Neuronal stem cell (in vitro differentiated cells): Measurements from ENCODE around the gene RASA3.
A peak's percentile ranks its signal among the peaks of the same experiment; 100 is the strongest.

ENCODE experiments used
- DNase-seq: peaks from one replicate; pipeline ENCODE4 v3.0.0-alpha.2; 2013; ENCODE audit warnings: low spot score
- H2AFZ ChIP-seq: one replicate; pipeline ENCODE4 v1.6.1; 2013; ENCODE audit warnings: mild to moderate bottlenecking, low read length, inconsistent platforms
- H2AK5ac ChIP-seq: 2 replicates; pipeline ENCODE4 v1.6.1; 2013; ENCODE audit warnings: low read depth, mild to moderate bottlenecking, inconsistent platforms, low read length, moderate library complexity, mixed read lengths
- H2BK120ac ChIP-seq: 2 replicates; pipeline ENCODE4 v1.6.1; 2013; ENCODE audit warnings: low read depth, mild to moderate bottlenecking, inconsistent platforms, low read length, moderate library complexity, mixed read lengths
- H2BK12ac ChIP-seq: one replicate; pipeline ENCODE4 v1.6.1; 2013; ENCODE audit warnings: low read length, inconsistent platforms
- H2BK15ac ChIP-seq: 2 replicates; pipeline ENCODE4 v1.6.1; 2013; ENCODE audit warnings: mild to moderate bottlenecking, low read length, inconsistent platforms, mixed read lengths
- H2BK5ac ChIP-seq: one replicate; pipeline ENCODE4 v1.6.1; 2013; ENCODE audit warnings: inconsistent platforms, mild to moderate bottlenecking, low read length, moderate library complexity
- H3K14ac ChIP-seq: one replicate; pipeline ENCODE4 v1.6.1; 2013; ENCODE audit warnings: low read length, inconsistent platforms
- H3K18ac ChIP-seq: 2 replicates; pipeline ENCODE4 v1.6.1; 2013; ENCODE audit warnings: low read length, inconsistent platforms
- H3K23ac ChIP-seq: 2 replicates; pipeline ENCODE4 v1.6.1; 2013; ENCODE audit warnings: low read depth, mild to moderate bottlenecking, mixed read lengths, low read length, inconsistent platforms; ENCODE audit not compliant: poor library complexity
- H3K27ac ChIP-seq: replicated peaks from 3 replicates; pipeline ENCODE4 v1.5.1; 2013; ENCODE audit warnings: low read length, inconsistent platforms
- H3K27me3 ChIP-seq, 3 experiments: 2 replicates each; pipeline ENCODE4 v1.6.1; 2013; ENCODE audit warnings: low read length in 3 of 3, mild to moderate bottlenecking in 2 of 3, inconsistent platforms in 1 of 3, low read depth in 1 of 3, mixed read lengths in 1 of 3, moderate library complexity in 1 of 3; ENCODE audit not compliant: control insufficient read depth in 3 of 3, insufficient read depth in 3 of 3
- H3K36me3 ChIP-seq, 2 donors: replicated peaks in 1 of 2; 2 replicates each; pipeline ENCODE4 v1.6.1; 2013; ENCODE audit warnings: low read length in 2 of 2; ENCODE audit not compliant: control insufficient read depth in 2 of 2, insufficient read depth in 2 of 2
- H3K4ac ChIP-seq: 2 replicates; pipeline ENCODE4 v1.6.1; 2013; ENCODE audit warnings: inconsistent platforms, mild to moderate bottlenecking, low read length, moderate library complexity
- H3K4me1 ChIP-seq, 2 donors: 1 replicate in 1 of 2; 2 replicates in 1 of 2; pipeline ENCODE4 v1.6.1; 2013; ENCODE audit warnings: low read length in 2 of 2, low read depth in 1 of 2; ENCODE audit not compliant: control insufficient read depth in 2 of 2, insufficient read depth in 1 of 2
- H3K4me2 ChIP-seq: one replicate; pipeline ENCODE4 v1.6.1; 2013; ENCODE audit warnings: mild to moderate bottlenecking, low read length, inconsistent platforms; ENCODE audit not compliant: insufficient read depth, poor library complexity, severe bottlenecking
- H3K4me3 ChIP-seq, 2 donors: 2 replicates each; pipeline ENCODE4 v1.5.1; 2013; ENCODE audit warnings: low read length in 2 of 2, mild to moderate bottlenecking in 2 of 2, inconsistent platforms in 1 of 2, moderate library complexity in 1 of 2
- H3K79me1 ChIP-seq: one replicate; pipeline ENCODE4 v1.6.1; 2013; ENCODE audit warnings: low read depth, mild to moderate bottlenecking, inconsistent platforms, low read length, moderate library complexity
- H3K9ac ChIP-seq: one replicate; pipeline ENCODE4 v1.6.1; 2013; ENCODE audit warnings: mild to moderate bottlenecking, low read depth, low read length, inconsistent platforms; ENCODE audit not compliant: poor library complexity
- H3K9me3 ChIP-seq, 2 donors: replicated peaks in 1 of 2; 2 replicates each; pipeline versions ENCODE3 to v1.6.1; 2013; ENCODE audit warnings: low read length in 2 of 2, mild to moderate bottlenecking in 2 of 2, inconsistent platforms in 1 of 2, low read depth in 1 of 2, mixed read lengths in 1 of 2, moderate library complexity in 1 of 2; ENCODE audit not compliant: control insufficient read depth in 2 of 2, insufficient read depth in 1 of 2
- H4K8ac ChIP-seq: one replicate; pipeline ENCODE4 v1.6.1; 2013; ENCODE audit warnings: low read depth, mild to moderate bottlenecking, inconsistent platforms, low read length, moderate library complexity
- H4K91ac ChIP-seq: one replicate; pipeline ENCODE4 v1.6.1; 2013; ENCODE audit warnings: low read length, low read depth, mild to moderate bottlenecking, inconsistent platforms; ENCODE audit not compliant: poor library complexity
- WGBS, 2 donors: extraction: QIAGEN DNeasy Blood & Tissue Kit; methylation state at CpG; one replicate each; pipeline ENCODE4 v1.1.7; 2013; ENCODE audit warnings: missing lambda C conversion rate in 2 of 2, mixed read lengths in 1 of 2; ENCODE audit not compliant: insufficient read length in 2 of 2, insufficient replicate concordance in 1 of 2; ENCODE audit errors: extremely low coverage in 2 of 2; 5-methylcytosine and 5-hydroxymethylcytosine counted together

The RASA3 gene

DNA sequence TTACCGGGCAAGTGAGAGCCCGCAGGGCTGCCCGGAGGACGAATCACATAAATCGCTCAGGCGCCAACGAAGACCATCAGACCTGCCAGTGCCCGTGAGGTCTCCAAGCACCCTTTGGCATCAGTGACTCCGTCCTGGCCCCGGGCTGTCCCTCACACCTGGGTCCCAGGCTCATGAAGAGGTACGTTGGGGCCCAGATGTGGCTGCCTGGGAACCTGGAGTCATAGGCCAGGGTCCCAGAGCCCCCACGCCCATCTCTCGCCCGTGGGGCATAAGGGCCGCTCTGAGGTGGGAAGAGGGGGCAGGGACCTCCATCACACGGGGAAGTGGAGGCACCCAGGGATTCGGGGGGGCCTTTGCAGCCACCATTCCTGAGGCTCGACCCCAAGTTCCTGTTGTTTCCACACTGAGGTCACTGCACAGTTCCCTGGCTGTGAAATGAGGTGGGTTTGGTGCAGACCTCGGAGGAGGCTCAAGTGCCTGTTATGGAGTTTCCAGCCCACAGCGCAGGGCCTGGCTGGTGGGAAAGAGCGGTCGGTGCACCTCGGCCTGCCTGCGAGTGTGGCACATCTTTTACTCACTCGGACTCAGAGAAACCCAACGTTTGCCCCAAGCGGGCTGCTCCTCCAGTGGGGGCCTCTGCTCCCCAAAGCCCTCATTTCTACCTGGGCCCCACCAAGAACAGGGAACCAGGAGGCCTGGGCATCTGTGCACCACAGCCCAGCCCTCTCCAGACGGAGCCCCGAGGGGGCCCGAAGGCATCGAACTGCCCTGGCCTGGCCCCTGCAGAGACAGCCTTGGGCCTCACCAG is 122.6 kb downstream of the RASA3 start:
- H3K27me3 ChIP-seq: no peaks in the 10 kb centered on the region
- peak overlapping the region; percentile 56 for H3K14ac ChIP-seq
- no peak overlapping the region for H3K9ac ChIP-seq
- no peak overlapping the region for H3K4ac ChIP-seq
- H2BK15ac ChIP-seq: no peak overlapping the region
- no peak overlapping the region for H2BK5ac ChIP-seq
- H3K4me2 ChIP-seq: no peak overlapping the region
- peak overlapping the region; percentile 28 for H2AK5ac ChIP-seq
- peaks cover 0 to 2% of the 10 kb centered on the region in 2 donors for H3K9me3 ChIP-seq
- H2BK120ac ChIP-seq: no peak overlapping the region
- H3K36me3 ChIP-seq: peaks cover 6 to 53% of the 10 kb centered on the region in 2 donors
- no peak for DNase-seq
- no peaks in the 10 kb centered on the region for H3K79me1 ChIP-seq
- H3K18ac ChIP-seq: peak overlapping the region; percentile 64
- no peaks in the 10 kb centered on the region for H3K4me1 ChIP-seq
- no CpG with 5 or more reads among the region's 31 CpGs for WGBS, 2 donors
- H3K23ac ChIP-seq: peak overlapping the region; percentile 65
- no peak overlapping the region for H3K27ac ChIP-seq
- H3K4me3 ChIP-seq: no peak overlapping the region
- peak overlapping the region; percentile 41 for H2BK12ac ChIP-seq
- H4K91ac ChIP-seq: no peak overlapping the region
- no peak overlapping the region for H2AFZ ChIP-seq
- peak overlapping the region; percentile 82 for H4K8ac ChIP-seq

DNA sequence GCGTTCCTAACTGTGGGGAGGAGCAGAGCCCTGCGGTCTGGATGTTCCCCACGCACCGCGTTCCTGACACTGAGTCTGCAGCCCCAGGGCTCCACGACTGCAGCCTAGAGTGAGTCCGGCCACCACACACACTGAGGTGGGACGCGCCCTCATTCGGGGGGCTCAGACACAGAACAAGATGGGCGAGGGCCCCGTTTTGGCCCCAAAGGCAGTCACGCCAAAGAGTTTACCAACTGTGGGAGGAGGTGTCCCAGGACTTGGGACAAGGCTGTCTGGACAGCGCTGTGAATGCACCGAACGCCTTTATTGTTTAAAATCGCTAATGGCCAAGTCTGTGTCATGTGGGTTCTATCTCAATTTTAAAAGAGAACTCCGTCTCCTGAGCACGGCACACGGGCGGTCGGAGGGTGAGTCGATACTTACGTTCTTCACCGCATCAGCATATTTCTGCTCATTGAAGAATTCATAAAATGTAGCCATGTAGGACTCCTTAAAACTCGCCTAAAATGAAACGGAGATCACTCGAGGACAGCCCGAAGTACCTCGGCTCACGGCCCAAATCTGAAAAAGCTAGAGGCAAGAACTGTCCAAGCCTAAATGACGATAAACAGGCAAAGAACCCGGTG is 123.3 kb downstream of the RASA3 start:
- H3K18ac ChIP-seq: no peak overlapping the region
- no peak overlapping the region for H2BK12ac ChIP-seq
- H2AFZ ChIP-seq: no peak overlapping the region
- H4K91ac ChIP-seq: no peak overlapping the region
- H3K4me2 ChIP-seq: no peak overlapping the region
- H2BK15ac ChIP-seq: no peak overlapping the region
- H3K4me1 ChIP-seq: no peaks in the 10 kb centered on the region
- H3K23ac ChIP-seq: no peak overlapping the region
- H3K36me3 ChIP-seq: peaks cover 6 to 47% of the 10 kb centered on the region in 2 donors
- no peak for DNase-seq
- H2BK120ac ChIP-seq: no peak overlapping the region
- H2BK5ac ChIP-seq: no peak overlapping the region
- no peaks in the 10 kb centered on the region for H3K79me1 ChIP-seq
- H3K27me3 ChIP-seq: no peaks in the 10 kb centered on the region
- H2AK5ac ChIP-seq: peak overlapping the region; percentile 28
- H3K14ac ChIP-seq: peak overlapping the region; percentile 71
- H3K27ac ChIP-seq: no peak overlapping the region
- no peak overlapping the region for H3K4me3 ChIP-seq
- H3K9me3 ChIP-seq: peaks cover 0 to 2% of the 10 kb centered on the region in 2 donors
- H4K8ac ChIP-seq: no peak overlapping the region
- no peak overlapping the region for H3K9ac ChIP-seq
- no CpG with 5 or more reads among the region's 33 CpGs for WGBS, 2 donors
- no peak overlapping the region for H3K4ac ChIP-seq

DNA sequence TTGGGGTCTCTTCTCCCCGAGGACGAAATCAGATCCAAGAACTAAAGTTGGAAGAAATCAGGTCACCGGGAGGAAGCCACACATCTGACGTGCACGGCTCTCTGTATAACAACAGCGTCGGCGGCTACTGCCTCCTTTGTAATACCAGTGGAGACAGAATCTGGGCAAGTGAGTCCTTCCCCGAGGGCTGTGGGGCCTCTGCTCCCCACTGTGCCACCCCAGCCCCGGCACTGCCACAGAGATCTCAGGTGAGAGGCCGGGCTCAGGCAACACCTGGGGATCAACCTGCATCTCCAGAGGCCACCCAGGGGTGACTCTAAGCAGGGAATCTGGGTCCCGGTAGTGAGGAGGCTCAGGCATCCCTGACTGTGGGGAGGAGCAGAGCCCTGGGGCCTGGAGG is 124.9 kb downstream of the RASA3 start:
- Histone ChIP-seq H3K4me2 (no peak overlapping the region), H4K8ac (no peak overlapping the region), H3K4me1 (no peaks in the 10 kb centered on the region), H3K4ac (no peak overlapping the region), H2BK120ac (no peak overlapping the region), H3K9me3 (peaks cover 0 to 2% of the 10 kb centered on the region in 2 donors), H2BK12ac (no peak overlapping the region), H3K14ac (no peak overlapping the region), H3K23ac (no peak overlapping the region), H2BK5ac (no peak overlapping the region), H2BK15ac (no peak overlapping the region), H3K79me1 (no peaks in the 10 kb centered on the region), H3K36me3 (peaks cover 6 to 41% of the 10 kb centered on the region in 2 donors), H3K27ac (no peak overlapping the region), H3K27me3 (no peaks in the 10 kb centered on the region), H3K18ac (no peak overlapping the region), H3K4me3 (no peak overlapping the region), H2AFZ (no peak overlapping the region), H4K91ac (no peak overlapping the region), H3K9ac (no peak overlapping the region), H2AK5ac (no peak overlapping the region)
- DNase-seq: no peak
- WGBS, 2 donors: no CpG with 5 or more reads among the region's 12 CpGs

DNA sequence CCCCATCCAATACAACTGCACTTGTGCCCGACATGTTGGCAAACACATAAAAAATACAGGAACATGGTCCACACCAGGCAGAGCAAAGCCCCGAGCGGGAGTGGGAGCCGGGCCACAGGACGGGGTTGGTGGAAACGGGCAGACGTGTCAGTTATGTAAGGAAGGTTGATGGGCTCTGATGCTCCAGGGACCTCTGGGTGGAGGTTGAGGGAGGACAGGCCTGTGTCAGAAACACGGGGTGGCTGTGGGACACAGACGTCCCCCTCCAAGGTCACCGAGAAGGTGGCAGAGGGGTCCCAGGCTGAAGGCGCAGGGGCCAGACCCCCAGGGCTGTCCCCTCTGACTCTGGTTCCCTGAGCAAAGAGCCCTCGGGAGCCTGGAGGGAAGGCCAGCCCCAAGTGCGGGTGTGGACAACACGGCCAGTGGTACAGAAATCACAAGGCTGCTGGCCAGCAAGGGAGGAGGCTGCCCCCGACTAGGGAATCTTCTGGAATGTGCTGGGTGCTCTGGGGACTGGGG is 127.2 kb downstream of the RASA3 start:
- H3K4me2 ChIP-seq: no peak overlapping the region
- H3K27ac ChIP-seq: no peak overlapping the region
- no peak overlapping the region for H3K18ac ChIP-seq
- H3K36me3 ChIP-seq: peaks cover under 1 to 34% of the 10 kb centered on the region in 2 donors
- no peaks in the 10 kb centered on the region for H3K79me1 ChIP-seq
- peak overlapping the region; percentile 8 for H2AK5ac ChIP-seq
- no peak overlapping the region for H4K8ac ChIP-seq
- no peak for DNase-seq
- no CpG with 5 or more reads among the region's 15 CpGs for WGBS, 2 donors
- no peak overlapping the region for H3K9ac ChIP-seq
- H2BK15ac ChIP-seq: no peak overlapping the region
- H2BK120ac ChIP-seq: no peak overlapping the region
- H2AFZ ChIP-seq: no peak overlapping the region
- no peak overlapping the region for H3K4ac ChIP-seq
- H3K4me3 ChIP-seq: no peak overlapping the region
- no peak overlapping the region for H2BK12ac ChIP-seq
- H3K27me3 ChIP-seq: no peaks in the 10 kb centered on the region
- no peaks in the 10 kb centered on the region for H3K9me3 ChIP-seq
- no peak overlapping the region for H4K91ac ChIP-seq
- peaks cover 0 to 2% of the 10 kb centered on the region in 2 donors for H3K4me1 ChIP-seq
- no peak overlapping the region for H3K23ac ChIP-seq
- H3K14ac ChIP-seq: no peak overlapping the region
- peak overlapping the region; percentile 48 for H2BK5ac ChIP-seq
